HEK293T (cell line): ENCODE data around the gene FER.

Experiments used
- ARNT ChIP-seq: fragments of 450-650 bp; IDR thresholded peaks from 2 replicates; pipeline ENCODE4 v1.6.1; 2017; ENCODE audit warnings: mild to moderate bottlenecking
- BHLHE40 ChIP-seq: fragments of 450-650 bp; IDR thresholded peaks from 2 replicates; pipeline ENCODE4 v1.6.1; 2016; ENCODE audit warnings: mild to moderate bottlenecking, moderate library complexity, borderline replicate concordance
- CTBP1 ChIP-seq: fragments of 450-650 bp; IDR thresholded peaks from 2 replicates; pipeline ENCODE4 v1.6.1; 2016; ENCODE audit warnings: borderline replicate concordance
- FOXA1 ChIP-seq: fragments of 450-650 bp; IDR thresholded peaks from 2 replicates; pipeline ENCODE4 v1.6.1; 2016; ENCODE audit warnings: mild to moderate bottlenecking
- FOXK2 ChIP-seq: fragments of 450-650 bp; IDR thresholded peaks from 2 replicates; pipeline ENCODE4 v1.6.1; 2016; ENCODE audit warnings: mild to moderate bottlenecking
- FOXM1 ChIP-seq: fragments of 450-650 bp; IDR thresholded peaks from 2 replicates; pipeline ENCODE4 v1.6.1; 2017; ENCODE audit warnings: mild to moderate bottlenecking, borderline replicate concordance
- HDGF ChIP-seq: fragments of 450-650 bp; IDR thresholded peaks from 2 replicates; pipeline ENCODE4 v1.6.1; 2017; ENCODE audit warnings: antibody characterized with exemption, borderline replicate concordance
- L3MBTL2 ChIP-seq: fragments of 450-650 bp; conservative IDR thresholded peaks from 2 replicates; pipeline ENCODE4 v1.6.1; 2016; ENCODE audit warnings: mild to moderate bottlenecking
- NFRKB ChIP-seq: fragments of 450-650 bp; IDR thresholded peaks from 2 replicates; pipeline ENCODE4 v1.6.1; 2016; ENCODE audit warnings: mild to moderate bottlenecking, moderate library complexity
- PKNOX1 ChIP-seq: fragments of 450-650 bp; IDR thresholded peaks from 2 replicates; pipeline ENCODE4 v1.6.1; 2016
- SP1 ChIP-seq: fragments of 450-650 bp; IDR thresholded peaks from 2 replicates; pipeline ENCODE4 v1.6.1; 2017
- SUZ12 ChIP-seq: fragments of 450-650 bp; IDR thresholded peaks from 2 replicates; pipeline ENCODE4 v1.6.1; 2016; ENCODE audit warnings: mild to moderate bottlenecking
- TARDBP ChIP-seq: fragments of 450-650 bp; IDR thresholded peaks from 2 replicates; pipeline ENCODE4 v1.6.1; 2016
- ZNF384 ChIP-seq: fragments of 450-650 bp; IDR thresholded peaks from 2 replicates; pipeline ENCODE4 v1.6.1; 2016

- TF ChIP-seq ARNT (no peak), CTBP1 (no peak), PKNOX1 (no peak), FOXA1 (no peak), NFRKB (no peak), BHLHE40 (no peak), TARDBP (no peak), SP1 (no peak), FOXM1 (no peak), HDGF (no peak), FOXK2 (no peak), SUZ12 (no peak), L3MBTL2 (no peak), ZNF384 (no peak)
Observed at GRCh38 chr5:108942701-108943100, 195.0 kb downstream of the FER start.
